ENCODE data around the gene VPS8. TPM values are rescaled to one million over a fixed set of nuclear protein-coding genes. Genes with fewer than 3 reads are reported as not detected.

Gene VPS8
- total RNA-seq, 4 donors from 2014 or later = 32.5 to 63.7 (median 45.6) TPM

DNA sequence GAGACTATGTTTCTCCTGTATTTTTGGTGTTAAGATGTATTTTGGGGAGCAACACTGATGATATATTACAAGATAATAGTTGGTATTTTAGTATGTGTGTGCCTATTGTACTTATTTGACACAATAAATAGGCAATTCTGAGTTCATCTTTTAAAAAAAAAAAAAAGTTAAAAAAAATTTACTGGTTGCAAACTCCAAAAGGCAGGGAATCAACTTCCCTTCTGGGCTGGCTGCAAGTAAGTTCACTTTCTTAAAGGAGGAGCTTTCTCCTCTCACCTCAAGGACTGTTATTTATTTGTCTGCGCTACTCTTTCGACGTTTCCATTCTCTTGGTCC lies 335 bp upstream of the VPS8 start:
- ATAC-seq (ENCODE audit: low FRiP score) (no peak), DNase-seq (ENCODE audit: low spot score) (no peak)
- TF ChIP-seq, protein P1, sequence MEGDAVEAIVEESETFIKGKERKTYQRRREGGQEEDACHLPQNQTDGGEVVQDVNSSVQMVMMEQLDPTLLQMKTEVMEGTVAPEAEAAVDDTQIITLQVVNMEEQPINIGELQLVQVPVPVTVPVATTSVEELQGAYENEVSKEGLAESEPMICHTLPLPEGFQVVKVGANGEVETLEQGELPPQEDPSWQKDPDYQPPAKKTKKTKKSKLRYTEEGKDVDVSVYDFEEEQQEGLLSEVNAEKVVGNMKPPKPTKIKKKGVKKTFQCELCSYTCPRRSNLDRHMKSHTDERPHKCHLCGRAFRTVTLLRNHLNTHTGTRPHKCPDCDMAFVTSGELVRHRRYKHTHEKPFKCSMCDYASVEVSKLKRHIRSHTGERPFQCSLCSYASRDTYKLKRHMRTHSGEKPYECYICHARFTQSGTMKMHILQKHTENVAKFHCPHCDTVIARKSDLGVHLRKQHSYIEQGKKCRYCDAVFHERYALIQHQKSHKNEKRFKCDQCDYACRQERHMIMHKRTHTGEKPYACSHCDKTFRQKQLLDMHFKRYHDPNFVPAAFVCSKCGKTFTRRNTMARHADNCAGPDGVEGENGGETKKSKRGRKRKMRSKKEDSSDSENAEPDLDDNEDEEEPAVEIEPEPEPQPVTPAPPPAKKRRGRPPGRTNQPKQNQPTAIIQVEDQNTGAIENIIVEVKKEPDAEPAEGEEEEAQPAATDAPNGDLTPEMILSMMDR (IDR thresholded peaks at IDR 0.05) = no peak

DNA sequence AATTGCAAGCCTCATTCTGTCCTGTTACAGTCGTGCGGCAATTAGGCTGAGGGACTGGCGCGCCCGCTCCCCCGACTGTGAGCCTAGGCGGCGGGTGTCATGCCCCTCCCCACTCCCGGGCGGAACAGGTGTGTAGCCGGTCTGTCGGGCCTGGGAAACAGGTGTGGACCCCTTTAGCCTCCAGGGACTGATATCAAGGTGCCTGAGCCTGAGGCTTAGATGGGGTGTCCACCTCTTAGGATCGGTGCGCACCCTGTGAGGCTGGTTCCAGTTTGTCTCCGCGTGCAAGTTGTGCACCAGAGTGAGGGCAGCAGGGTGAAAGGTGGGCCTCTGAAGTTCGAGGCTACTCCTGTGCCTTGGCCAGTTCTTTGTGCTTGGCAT lies 686 bp downstream of the VPS8 start:
- DNase-seq (ENCODE audit: low spot score) (no peak), ATAC-seq (ENCODE audit: low FRiP score) (peak; percentile 29)
- TF ChIP-seq, protein P1 (IDR thresholded peaks at IDR 0.05) = no peak

DNA sequence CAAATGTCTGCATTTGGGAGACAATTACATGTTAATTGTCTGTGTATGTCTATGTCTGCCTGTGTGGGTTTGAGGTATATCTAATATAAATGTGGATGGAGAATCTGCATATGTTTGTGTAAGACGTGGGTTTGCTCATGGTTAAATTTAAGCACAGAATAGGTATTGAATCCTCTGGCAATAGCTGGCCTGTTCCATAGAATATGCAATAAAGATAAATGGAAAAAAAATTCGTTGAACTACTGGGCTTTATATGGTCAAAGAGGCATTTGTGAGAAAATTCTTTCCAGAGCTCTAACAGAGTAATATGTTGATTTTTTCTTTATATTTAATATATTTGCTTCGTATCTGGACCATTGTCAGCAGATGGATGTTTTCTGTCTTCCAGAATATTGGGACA lies 1.4 kb downstream of the VPS8 start:
- TF ChIP-seq, protein P1 (IDR thresholded peaks at IDR 0.05) = no peak
- ATAC-seq (ENCODE audit: low FRiP score) (no peak), DNase-seq (ENCODE audit: low spot score) (no peak)

DNA sequence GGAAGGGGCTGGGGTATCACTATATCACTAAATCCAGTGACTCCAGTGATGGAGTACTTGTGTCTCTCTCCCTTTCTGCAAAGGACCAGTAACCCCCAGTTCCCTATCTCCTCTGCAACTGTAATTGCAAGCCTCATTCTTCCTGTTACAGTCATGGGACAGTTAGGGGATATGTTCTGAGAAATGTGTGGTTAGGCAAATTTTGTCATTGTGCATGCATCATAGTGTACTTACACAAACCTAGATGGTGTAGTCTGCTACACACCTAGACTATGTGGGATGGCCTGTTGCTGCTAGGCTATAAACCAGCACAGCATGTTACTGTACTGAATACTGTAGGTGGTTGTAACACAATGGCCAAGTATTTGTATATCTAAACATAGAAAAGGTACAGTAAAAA lies 2.2 kb downstream of the VPS8 start:
- no peak for DNase-seq (ENCODE audit: low spot score)
- ATAC-seq (ENCODE audit: low FRiP score) = no peak
- TF ChIP-seq, protein P1 (IDR thresholded peaks at IDR 0.05) = no peak

DNA sequence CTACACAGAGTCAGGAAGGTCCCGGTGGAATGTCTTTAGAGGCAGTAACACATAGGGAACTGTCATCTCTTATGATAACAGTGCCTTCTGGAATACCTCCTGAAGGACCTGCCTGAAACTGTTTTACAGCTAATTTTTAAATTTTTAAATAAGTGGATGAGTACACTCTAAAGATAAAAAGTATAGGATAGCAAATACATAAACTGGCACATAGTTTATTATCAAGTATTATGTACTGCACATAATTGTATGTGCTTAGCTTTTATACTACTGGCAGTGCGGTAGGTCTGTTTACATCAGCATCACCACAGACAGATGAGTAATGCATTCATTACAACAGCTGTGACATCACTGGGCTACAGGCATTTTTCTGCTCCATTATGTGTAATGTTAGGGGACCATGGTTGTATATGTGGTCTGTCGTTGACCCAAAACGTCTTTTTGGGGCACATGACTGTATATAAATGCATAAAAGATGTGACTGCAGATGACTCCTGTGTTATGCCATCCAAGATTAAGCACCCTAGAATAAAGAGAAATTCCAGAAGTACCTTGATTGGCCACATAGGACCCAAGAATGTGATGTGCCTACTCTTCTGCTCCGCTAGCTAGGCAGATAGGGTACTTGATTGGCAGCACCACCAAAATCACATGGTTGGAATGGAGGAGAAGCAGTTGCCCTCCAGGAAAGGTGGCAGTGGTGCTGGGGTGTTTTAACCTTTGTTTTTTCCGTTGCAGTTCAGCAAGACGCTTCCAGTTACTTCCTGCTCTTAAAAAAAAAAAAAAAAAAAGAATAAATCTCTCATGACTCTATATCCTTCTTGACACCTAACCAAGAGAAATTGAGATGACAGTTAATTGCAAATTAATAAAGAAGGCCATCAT lies 3.3 kb downstream of the VPS8 start:
- ATAC-seq (ENCODE audit: low FRiP score) (no peak), DNase-seq (ENCODE audit: low spot score) (no peak)
- TF ChIP-seq, protein P1 (IDR thresholded peaks at IDR 0.05) = no peak

DNA sequence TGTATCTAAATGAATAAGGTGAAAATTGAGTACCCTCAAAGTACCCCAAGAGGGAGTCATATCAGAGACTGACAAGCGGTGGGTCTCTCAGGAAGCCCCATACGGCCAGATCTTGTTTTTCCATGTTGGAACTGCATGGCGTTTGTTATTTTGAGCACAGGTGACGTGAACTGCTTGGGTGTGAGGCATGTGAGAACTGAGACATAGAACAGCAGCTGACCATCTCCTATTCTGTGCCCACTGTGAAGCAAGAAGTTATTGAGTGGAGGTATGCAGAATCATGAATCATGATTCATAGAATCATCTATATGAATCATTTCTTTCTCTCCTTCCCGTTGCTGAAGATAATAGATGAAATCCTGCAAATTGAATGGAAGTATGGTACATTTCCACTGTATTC lies 4.6 kb downstream of the VPS8 start:
- DNase-seq (ENCODE audit: low spot score) (no peak), ATAC-seq (ENCODE audit: low FRiP score) (no peak)
- TF ChIP-seq, protein P1 (IDR thresholded peaks at IDR 0.05) = no peak

DNA sequence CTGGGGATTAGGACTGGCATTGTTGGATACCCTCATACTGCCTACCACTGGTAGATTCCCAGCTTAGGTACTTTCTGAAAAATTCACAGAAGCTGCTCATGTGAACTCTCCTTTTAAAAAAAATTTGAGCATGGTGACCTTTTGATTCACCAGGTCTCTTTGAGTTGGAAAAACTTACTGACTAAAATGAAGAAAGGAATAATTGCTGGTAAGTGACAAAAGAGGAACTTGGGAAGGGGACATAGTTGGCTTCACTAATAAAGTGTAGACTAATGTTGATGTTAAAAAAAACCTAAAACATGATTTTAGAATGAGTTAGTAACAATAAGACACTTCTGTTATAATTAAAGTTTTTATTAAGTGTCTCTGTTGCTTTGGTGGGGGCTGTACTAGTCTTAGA lies 8.6 kb downstream of the VPS8 start:
- DNase-seq (ENCODE audit: low spot score) = no peak
- ATAC-seq (ENCODE audit: low FRiP score) = no peak
- TF ChIP-seq, protein P1 (IDR thresholded peaks at IDR 0.05) = no peak
